GM10266 (cell line): Measurements from ENCODE around the gene TEX36.

Source experiments
- DNase-seq: peaks from one replicate; pipeline ENCODE4 v3.0.0; 2012; ENCODE audit errors: extremely low spot score
- TF ChIP-seq, protein P1 (sequence below): IDR thresholded peaks from 2 replicates; pipeline ENCODE4 v1.5.1; 2012; ENCODE audit warnings: mild to moderate bottlenecking, low read depth; ENCODE audit not compliant: control insufficient read depth, insufficient read depth; ENCODE audit errors: missing control alignments

TEX36 gene

DNA sequence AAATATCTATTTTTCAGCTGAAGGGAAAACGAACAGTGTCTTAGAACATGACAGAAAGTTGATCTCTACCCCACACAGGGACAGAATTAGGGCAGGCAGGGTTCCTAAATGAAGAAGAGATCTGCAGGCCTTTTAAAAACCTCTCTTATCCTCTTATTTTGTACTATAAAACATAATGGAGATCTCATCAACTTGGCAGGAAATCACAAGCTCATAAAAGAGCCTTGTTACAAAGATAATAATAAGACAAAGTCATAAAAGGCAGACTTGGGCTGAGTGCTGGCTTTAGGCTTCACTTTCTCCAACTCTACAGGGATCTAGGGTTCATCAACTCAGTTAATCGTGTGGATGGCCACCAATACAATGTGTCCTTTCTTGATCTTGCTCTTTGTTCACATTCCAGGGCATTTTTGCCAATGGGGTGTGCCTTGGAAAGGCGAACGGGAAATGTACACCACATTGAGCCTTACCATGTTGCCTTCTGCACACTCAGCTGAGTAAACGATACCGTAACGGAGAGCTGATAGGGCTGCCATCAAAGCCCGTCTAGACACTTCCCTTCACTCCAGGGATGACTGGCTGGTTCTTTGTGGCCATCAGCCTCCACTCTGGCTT, 7.1 kb upstream of the TEX36 start:
- TF ChIP-seq, protein P1, sequence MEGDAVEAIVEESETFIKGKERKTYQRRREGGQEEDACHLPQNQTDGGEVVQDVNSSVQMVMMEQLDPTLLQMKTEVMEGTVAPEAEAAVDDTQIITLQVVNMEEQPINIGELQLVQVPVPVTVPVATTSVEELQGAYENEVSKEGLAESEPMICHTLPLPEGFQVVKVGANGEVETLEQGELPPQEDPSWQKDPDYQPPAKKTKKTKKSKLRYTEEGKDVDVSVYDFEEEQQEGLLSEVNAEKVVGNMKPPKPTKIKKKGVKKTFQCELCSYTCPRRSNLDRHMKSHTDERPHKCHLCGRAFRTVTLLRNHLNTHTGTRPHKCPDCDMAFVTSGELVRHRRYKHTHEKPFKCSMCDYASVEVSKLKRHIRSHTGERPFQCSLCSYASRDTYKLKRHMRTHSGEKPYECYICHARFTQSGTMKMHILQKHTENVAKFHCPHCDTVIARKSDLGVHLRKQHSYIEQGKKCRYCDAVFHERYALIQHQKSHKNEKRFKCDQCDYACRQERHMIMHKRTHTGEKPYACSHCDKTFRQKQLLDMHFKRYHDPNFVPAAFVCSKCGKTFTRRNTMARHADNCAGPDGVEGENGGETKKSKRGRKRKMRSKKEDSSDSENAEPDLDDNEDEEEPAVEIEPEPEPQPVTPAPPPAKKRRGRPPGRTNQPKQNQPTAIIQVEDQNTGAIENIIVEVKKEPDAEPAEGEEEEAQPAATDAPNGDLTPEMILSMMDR: no peak
- DNase-seq: no peak

DNA sequence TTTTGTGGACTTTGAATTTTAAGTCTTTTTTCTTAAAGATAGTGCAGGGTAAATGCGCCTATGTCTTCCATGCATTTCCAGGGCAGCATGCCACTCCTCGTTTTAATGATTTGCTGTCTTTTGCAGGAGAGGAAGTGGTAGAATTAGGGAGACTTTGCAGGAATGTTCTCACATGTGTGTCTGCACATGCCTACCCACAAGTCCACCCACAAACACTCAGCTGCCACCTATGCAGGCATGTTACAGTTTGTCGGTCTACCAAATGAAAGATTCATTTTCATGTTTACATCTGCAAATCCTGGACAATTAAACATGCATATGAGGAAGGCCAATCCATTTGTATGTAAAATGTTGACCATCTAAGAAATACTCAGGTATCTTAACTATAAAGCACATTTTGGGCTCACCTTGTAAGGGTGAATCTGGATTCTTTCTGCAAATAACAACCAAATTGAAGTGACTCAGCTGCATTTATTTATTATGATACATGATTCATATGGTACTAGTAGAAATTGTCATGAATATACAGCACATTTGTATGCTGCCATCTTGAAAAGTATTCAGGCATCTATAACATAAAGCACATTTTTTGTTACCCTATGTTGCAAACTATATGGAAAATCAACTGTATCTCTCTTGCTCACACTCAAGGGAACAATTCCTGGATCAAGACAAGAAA, 4.7 kb upstream of the TEX36 start:
- TF ChIP-seq, protein P1: no peak
- DNase-seq: no peak

DNA sequence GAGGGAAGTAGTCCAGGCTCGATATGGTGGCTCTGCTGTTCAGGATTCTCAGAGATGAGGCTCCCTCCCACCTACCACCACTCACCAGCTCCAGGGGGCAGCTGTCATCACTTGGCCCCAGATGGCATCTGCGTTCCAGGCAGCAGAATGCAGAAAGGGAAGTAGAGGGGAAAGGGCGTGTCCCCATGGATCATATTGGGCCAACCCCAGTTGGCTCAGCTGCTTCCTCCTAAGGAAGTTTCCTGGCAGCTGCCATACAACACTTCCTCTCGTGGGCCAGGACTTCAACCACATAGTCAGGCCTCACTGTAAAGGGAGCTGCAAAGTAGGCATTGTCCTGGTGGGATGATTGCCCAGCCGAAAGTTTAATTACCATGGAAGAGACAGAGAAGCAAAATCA, 1.6 kb upstream of the TEX36 start:
- DNase-seq: no peak
- TF ChIP-seq, protein P1: no peak

DNA sequence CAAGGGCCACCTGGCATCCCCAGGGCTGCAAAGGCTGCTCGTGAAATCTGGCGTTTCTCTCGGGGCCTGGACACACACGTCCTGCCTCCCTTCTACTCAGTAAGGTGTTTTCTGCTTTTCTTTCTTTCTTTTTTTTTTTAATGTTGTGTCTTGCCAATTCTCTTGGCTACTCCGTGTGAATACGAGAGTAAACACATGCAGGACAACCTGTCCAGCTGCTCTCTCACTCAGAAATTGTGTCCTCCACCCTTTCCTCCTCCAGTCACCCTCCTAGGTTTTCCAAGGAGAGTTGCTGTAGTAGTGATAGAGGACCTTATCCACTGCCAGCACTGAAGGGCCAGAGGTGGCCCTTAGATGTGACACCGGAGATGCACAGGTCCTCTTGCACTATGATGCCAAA, 858 bp upstream of the TEX36 start:
- DNase-seq: no peak

DNA sequence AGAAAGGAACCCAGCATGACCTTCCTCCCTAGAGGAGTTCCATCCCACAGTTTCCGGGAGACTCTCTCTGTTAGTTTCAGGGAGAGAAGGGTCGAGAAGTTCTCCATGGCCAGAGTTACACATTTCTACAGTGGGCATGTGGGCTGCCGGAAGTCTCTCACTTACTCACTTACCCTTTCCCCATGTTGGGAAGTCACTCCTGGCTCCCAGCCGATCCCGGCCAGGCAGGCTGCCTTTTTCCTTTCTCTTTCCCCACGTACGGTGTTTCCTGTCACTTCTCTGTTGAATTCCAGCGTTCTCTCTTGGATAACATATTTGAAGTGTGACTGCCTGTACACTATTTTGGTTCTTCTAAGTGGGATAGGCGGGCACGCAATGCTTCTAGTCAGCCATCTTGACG, 3.5 kb downstream of the TEX36 start:
- no peak for DNase-seq
- TF ChIP-seq, protein P1: no peak

More for the DNA sequence above, 858 bp upstream of the TEX36 start:
- TF ChIP-seq, protein P1: no peak

DNA sequence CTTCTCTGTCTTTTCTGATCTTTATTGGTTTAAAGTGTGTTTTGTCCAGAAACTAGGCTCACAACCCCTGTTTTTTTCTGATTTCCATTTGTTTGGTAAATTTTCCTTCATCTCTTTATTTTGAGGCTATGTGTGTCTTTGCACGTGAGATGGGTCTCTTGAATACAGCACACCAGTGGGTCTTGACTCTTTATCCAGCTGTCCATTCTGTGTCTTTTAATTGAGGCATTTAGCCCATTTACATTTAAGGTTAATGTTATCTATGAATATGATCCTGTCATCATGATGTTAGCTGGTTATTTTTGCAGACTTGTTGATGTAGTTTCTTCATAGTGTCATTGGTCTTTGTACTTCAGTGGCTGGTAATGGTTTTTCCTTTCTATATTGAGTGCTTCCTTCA, 10.1 kb downstream of the TEX36 start:
- TF ChIP-seq, protein P1: no peak
- no peak for DNase-seq

DNA sequence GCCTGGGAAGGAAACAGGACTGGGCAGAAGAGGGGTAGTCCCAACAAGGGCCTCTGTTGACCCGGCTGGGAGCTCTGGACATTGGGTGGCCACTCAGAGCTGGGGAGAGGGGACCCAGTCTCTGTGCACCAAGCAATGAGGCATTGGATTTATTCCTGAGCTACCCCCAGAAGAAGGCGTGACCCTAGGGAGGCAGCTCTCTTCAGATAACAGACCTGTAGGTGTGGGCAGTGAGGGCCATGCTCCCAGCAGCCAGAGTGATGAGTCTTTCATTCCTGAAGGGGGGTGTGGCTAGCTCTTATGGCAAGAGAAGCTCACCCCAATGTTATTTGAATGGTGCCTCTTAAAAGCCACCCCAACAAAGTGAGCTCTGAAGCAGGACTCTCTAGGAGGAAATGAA, 20.4 kb downstream of the TEX36 start:
- no peak for DNase-seq
- TF ChIP-seq, protein P1: no peak
